Lower leg skin (tissue), 4 donors: ENCODE results near the gene IFI30. TPM values are rescaled to one million over a fixed set of nuclear protein-coding genes. Genes with fewer than 3 reads are reported as not detected.

Source experiments
- DNase-seq, 2 donors: peaks; one replicate each; pipeline ENCODE4 v3.0.0-alpha.2; 2019; ENCODE audit warnings: low spot score in 2 of 2
- H3K4me3 ChIP-seq: fragments of 200-600 bp; sonication (generic); 2 replicates; pipeline ENCODE4 v1.5.1; 2017; ENCODE audit warnings: mild to moderate bottlenecking, low read depth; ENCODE audit not compliant: poor library complexity, severe bottlenecking
- CTCF ChIP-seq, 3 donors: fragments of 450-650 bp; IDR thresholded peaks; one replicate each; pipeline ENCODE4 v1.5.1; 2016; ENCODE audit warnings: antibody characterized with exemption in 3 of 3, mild to moderate bottlenecking in 3 of 3, moderate library complexity in 2 of 3
- POLR2A ChIP-seq, 2 donors: fragments of 450-650 bp; IDR thresholded peaks; one replicate each; pipeline ENCODE4 v1.6.1; 2016 to 2017; ENCODE audit warnings: antibody characterized with exemption in 2 of 2, mild to moderate bottlenecking in 1 of 2, moderate library complexity in 1 of 2
- WGBS, 2 donors: methylation state at CpG; one replicate each; pipeline ENCODE4 v1.1.5; 2018; 5-methylcytosine and 5-hydroxymethylcytosine counted together
- intact Hi-C: fragments of 100-400 bp; cut with DNase I; formaldehyde crosslinking; loops from one replicate; pipeline ENCODE4 v1.15.0; 2023; ENCODE audit warnings: low total_unique reads
- total RNA-seq, 4 donors: library from RNA; depleted of rRNA; stranded (reverse); fragments of >200 nt; gene quantifications; one replicate each; pipeline ENCODE4 v1.1.0, GENCODE V29; 2016

IFI30 gene
- total RNA-seq, 4 donors from 2014 or later = 39.1 to 214 (median 98.3) TPM

- H3K4me3 ChIP-seq = no peak overlapping the region
- TF ChIP-seq CTCF (IDR thresholded peaks at IDR 0.05) (no peak), POLR2A (IDR thresholded peaks at IDR 0.05) (no peak)
- 77% methylated on average over 14 of the region's 14 CpGs for WGBS, 2 donors
- intact Hi-C loops = loop anchor here (5.0 kb wide), 1 partner anchor 41 kb away; no protein-coding TSS in a partner anchor
- no peak for DNase-seq
Measured at GRCh38 chr19:18211683-18212082, 38.1 kb downstream of the IFI30 start.

DNA sequence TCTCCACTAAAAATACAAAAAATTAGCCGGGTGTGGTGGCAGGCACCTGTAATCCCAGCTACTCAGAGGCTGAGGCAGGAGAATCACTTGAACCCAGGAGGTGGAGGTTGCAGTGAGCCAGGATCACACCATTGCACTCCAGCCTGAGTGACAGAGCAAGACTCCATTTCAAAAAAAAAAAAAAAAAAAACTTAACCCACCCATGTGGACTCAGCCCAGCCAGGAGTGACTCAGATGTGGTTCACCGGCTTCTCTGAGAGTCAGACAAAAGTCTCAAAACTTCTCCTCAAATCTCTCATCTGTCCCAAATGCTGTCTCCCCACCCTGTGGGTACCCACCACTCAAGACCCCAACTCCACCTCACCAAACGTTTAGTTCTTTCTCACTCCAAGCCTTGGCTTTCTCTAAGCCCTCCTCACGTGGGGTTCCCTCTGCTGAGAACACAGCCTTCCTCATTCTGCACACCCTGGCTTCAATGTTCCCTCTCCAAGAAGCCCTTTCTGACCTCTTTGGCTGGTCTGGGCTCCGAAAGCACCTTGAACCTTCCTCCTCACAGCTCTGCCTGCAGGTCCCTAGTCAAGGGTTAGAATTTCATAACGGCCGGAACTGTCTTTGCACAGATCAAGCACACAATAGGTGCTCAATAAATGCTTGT lies 41.3 kb downstream of the IFI30 start:
- intact Hi-C loops = loop anchor here (5.0 kb wide), 1 partner anchor 37 kb away; no protein-coding TSS in a partner anchor
- TF ChIP-seq POLR2A (IDR thresholded peaks at IDR 0.05) (no peak), CTCF (IDR thresholded peaks at IDR 0.05) (no peak)
- 57% methylated on average over 7 of the region's 7 CpGs for WGBS, 2 donors
- DNase-seq = no peak
- no peak overlapping the region for H3K4me3 ChIP-seq

DNA sequence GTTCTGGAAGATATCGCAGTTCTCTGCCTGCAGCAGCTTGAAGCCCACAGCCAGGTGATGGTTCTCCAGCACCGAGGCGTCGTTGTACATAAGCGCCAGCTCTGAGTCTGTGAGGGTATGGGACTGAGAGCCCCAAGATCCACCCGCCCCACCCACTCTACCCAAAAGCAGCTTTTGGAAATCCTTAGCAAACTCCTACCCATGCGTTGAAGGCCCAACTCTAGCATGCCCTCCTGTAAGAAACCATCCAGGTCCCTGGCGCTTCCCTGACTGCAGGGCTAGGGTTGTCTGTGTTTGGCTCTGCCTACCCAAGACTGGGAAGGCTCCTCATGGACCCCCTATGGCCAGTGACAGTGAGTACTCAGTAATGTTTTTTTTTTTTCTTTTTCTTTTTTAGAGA lies 43.2 kb downstream of the IFI30 start:
- H3K4me3 ChIP-seq = no peak overlapping the region
- intact Hi-C loops = no loop called here
- no peak for DNase-seq
- 92 to 99% methylated on average over 8 of the region's 8 CpGs for WGBS, 2 donors
- TF ChIP-seq CTCF (IDR thresholded peaks at IDR 0.05) (no peak), POLR2A (IDR thresholded peaks at IDR 0.05) (no peak)

- H3K4me3 ChIP-seq = no peak overlapping the region
- intact Hi-C loops = no loop called here
- no peak for TF ChIP-seq POLR2A (IDR thresholded peaks at IDR 0.05)
- WGBS, 2 donors = 66 to 75% methylated on average over 16 to 17 of the region's 17 CpGs
- DNase-seq = no peak
Measured at GRCh38 chr19:18218159-18218558, 44.5 kb downstream of the IFI30 start.

DNA sequence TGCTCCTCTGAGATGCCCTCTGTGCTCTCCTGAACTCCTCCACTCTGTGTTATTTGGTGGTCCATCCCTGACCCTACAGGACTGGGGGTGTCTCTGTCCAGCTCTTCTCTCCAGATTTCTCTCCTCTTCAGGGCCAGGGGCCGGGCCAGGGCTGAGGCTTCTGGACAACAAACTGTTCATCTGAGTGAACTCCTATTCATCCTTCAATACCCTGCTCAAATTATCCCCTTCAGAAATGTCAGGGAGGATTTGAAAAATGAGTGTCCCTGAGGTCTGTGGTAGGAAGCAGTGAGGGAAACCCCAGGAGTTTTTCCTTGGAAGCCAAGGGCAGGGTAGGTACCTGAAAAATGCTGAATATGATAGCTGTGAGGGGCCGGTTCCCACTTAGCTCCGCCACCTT lies 45.0 kb downstream of the IFI30 start:
- no peak overlapping the region for H3K4me3 ChIP-seq
- intact Hi-C loops = no loop called here
- DNase-seq = no peak
- TF ChIP-seq POLR2A (IDR thresholded peaks at IDR 0.05) (no peak), CTCF (IDR thresholded peaks at IDR 0.05) (no peak)
- WGBS, 2 donors = 78 to 88% methylated on average over 3 of the region's 3 CpGs

GRCh38 chr19:18219911-18220631 lies 46.5 kb downstream of the IFI30 start:
- no peak for DNase-seq
- H3K4me3 ChIP-seq = no peak overlapping the region
- no peak for TF ChIP-seq CTCF (IDR thresholded peaks at IDR 0.05)
- TF ChIP-seq POLR2A (IDR thresholded peaks at IDR 0.05) = no peak
- intact Hi-C loops = no loop called here
- 61 to 62% methylated on average over 27 to 28 of the region's 28 CpGs for WGBS, 2 donors
